GM06990 (cell line): ENCODE data around the gene LRRC17.

Experiments used
- DNase-seq: peaks from one replicate; pipeline ENCODE4 v3.0.0-alpha.2; 2011; ENCODE audit not compliant: insufficient read length; ENCODE audit errors: extremely low read depth
- H3K27me3 ChIP-seq: replicated peaks from 2 replicates; pipeline ENCODE4 v1.6.0; 2011; ENCODE audit warnings: low read length; ENCODE audit not compliant: control insufficient read depth, insufficient read depth
- H3K36me3 ChIP-seq: 2 replicates; pipeline ENCODE4 v1.5.1; 2011; ENCODE audit warnings: low read length; ENCODE audit not compliant: control insufficient read depth, insufficient read depth
- H3K4me3 ChIP-seq: replicated peaks from 2 replicates; pipeline ENCODE4 v1.5.1; 2011; ENCODE audit warnings: low read depth, mild to moderate bottlenecking, control low read depth, low read length
- TF ChIP-seq, protein P1 (sequence below): IDR thresholded peaks from 2 replicates; pipeline ENCODE4 v1.5.1; 2011; ENCODE audit warnings: low read length, control low read depth, mild to moderate bottlenecking, inconsistent platforms; ENCODE audit not compliant: insufficient read depth, poor library complexity, severe bottlenecking

The LRRC17 gene

DNA sequence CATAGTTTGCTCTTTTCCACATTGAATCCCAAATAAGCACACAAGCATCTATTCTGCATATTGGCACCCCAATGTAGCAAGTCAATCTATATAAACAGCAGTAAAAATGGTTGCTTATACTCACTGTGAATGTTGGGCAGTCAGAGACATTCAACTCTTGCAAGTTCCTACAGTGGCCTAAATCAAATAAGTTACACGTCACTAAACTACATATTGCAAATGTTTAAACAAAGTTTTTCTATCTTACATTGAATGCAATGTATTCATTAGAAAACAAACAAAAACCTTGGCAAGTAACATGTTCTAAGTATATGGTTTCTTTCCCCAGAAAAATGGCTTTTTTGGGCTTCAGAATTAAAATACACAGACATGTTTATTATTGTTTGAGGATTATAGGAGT, 19.0 kb downstream of the LRRC17 start:
- no peak for DNase-seq
- no peaks in the 10 kb centered on the region for H3K27me3 ChIP-seq
- H3K4me3 ChIP-seq = no peak overlapping the region
- TF ChIP-seq, protein P1, sequence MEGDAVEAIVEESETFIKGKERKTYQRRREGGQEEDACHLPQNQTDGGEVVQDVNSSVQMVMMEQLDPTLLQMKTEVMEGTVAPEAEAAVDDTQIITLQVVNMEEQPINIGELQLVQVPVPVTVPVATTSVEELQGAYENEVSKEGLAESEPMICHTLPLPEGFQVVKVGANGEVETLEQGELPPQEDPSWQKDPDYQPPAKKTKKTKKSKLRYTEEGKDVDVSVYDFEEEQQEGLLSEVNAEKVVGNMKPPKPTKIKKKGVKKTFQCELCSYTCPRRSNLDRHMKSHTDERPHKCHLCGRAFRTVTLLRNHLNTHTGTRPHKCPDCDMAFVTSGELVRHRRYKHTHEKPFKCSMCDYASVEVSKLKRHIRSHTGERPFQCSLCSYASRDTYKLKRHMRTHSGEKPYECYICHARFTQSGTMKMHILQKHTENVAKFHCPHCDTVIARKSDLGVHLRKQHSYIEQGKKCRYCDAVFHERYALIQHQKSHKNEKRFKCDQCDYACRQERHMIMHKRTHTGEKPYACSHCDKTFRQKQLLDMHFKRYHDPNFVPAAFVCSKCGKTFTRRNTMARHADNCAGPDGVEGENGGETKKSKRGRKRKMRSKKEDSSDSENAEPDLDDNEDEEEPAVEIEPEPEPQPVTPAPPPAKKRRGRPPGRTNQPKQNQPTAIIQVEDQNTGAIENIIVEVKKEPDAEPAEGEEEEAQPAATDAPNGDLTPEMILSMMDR = no peak
- H3K36me3 ChIP-seq = no peaks in the 10 kb centered on the region

DNA sequence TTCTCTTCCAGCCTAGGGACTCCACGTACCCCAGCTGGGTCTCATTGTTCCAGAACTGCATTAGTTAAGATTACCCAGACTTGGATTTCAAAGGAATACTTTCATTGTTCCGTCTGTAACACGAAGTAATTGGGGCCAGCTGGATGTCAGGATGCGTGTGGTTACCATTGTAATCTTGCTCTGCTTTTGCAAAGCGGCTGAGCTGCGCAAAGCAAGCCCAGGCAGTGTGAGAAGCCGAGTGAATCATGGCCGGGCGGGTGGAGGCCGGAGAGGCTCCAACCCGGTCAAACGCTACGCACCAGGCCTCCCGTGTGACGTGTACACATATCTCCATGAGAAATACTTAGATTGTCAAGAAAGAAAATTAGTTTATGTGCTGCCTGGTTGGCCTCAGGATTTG, 21.0 kb downstream of the LRRC17 start:
- H3K4me3 ChIP-seq = no peak overlapping the region
- TF ChIP-seq, protein P1 = no peak
- no peaks in the 10 kb centered on the region for H3K36me3 ChIP-seq
- no peak for DNase-seq
- H3K27me3 ChIP-seq = no peaks in the 10 kb centered on the region

DNA sequence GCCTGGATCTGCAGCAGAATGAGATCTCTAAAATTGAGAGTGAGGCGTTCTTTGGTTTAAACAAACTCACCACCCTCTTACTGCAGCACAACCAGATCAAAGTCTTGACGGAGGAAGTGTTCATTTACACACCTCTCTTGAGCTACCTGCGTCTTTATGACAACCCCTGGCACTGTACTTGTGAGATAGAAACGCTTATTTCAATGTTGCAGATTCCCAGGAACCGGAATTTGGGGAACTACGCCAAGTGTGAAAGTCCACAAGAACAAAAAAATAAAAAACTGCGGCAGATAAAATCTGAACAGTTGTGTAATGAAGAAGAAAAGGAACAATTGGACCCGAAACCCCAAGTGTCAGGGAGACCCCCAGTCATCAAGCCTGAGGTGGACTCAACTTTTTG, 21.4 kb downstream of the LRRC17 start:
- Histone ChIP-seq H3K4me3 (no peak overlapping the region), H3K36me3 (no peaks in the 10 kb centered on the region), H3K27me3 (no peaks in the 10 kb centered on the region)
- DNase-seq = no peak
- TF ChIP-seq, protein P1 = no peak

DNA sequence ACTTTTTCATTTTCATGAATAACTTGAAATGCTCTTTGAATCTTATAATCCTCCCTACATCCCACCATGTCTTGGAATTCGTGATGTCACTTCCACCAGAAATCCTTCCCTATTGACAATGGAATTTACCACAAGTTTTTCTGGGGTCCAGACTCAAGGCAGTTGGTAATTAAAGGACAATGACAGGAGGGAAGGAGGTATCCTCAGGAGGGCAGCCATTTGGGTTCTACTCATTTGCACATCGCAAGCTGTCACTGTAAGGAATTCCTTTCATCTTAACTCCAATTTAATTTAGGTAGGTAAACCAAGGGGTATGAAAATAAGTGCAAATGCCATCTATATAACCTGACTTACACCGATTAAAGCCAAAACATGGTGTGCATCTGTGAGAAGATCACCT, 21.9 kb downstream of the LRRC17 start:
- Histone ChIP-seq H3K4me3 (no peak overlapping the region), H3K27me3 (no peaks in the 10 kb centered on the region), H3K36me3 (no peaks in the 10 kb centered on the region)
- TF ChIP-seq, protein P1 = no peak
- DNase-seq = no peak

DNA sequence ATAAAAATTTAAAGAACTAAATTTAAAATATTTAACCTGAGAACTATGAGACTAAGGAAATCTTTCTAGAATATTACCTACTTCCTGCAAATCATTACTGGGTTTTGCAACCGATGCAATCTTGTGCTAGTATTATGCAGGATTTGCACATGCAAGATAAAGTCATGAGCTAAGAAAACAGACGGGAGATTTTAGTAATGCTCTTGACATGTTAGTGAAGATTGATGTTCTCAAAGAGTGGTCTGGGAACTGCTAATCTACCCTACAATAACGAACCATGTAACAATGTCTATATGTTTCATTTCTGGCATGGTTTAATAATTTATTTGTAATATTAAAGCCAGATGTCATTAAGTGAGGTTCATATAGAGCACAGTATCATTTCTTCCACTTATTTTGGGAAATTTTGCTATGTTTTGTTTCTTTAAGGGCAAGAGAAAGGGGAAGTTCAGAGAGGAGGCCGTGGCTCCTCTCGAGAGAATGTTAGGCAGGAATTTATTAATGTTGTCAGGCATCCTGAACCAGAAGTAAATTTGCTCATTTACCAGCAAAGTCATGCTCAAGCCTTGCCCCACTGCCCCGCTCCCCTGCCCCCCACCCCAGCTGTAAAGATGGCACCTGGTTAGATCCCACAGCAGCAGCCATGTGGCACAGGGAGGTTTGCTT, 22.8 kb downstream of the LRRC17 start:
- H3K36me3 ChIP-seq = no peaks in the 10 kb centered on the region
- TF ChIP-seq, protein P1 = no peak
- DNase-seq = no peak
- H3K4me3 ChIP-seq = no peak overlapping the region
- H3K27me3 ChIP-seq = no peaks in the 10 kb centered on the region

DNA sequence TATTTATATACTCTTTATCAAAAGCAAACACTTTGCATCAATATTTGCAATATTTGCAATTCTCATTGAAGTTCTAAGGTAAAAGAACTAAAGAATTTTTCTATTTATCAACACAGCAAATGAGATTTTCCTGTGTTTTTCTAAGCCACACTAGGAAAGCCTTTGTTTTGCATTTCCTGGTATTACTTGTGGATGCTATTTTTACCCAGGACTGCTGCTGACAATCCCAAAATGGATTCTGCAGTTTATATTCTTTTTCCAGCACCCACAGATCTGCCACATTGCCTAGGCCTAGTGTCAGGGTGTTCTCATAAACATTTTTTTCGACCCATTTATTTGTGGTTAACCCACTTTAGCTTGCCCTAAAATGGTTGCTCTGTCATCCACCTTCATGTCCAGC, 25.9 kb downstream of the LRRC17 start:
- H3K27me3 ChIP-seq = no peaks in the 10 kb centered on the region
- no peak for DNase-seq
- H3K36me3 ChIP-seq = no peaks in the 10 kb centered on the region
- TF ChIP-seq, protein P1 = no peak
- H3K4me3 ChIP-seq = no peak overlapping the region
